Lower lobe of right lung (tissue), 2 donors: ENCODE results near the gene BTK. TPM values are rescaled to one million over a fixed set of nuclear protein-coding genes. Genes with fewer than 3 reads are reported as not detected.

Experiments
- ATAC-seq, 2 donors: fragments of 200-7000 bp; cut with Tn5 transposase; one replicate each; pipeline ENCODE4 v1.9.1; 2020 to 2022; ENCODE audit warnings: mild to moderate bottlenecking in 2 of 2, moderate library complexity in 2 of 2
- DNase-seq: peaks from one replicate; pipeline ENCODE4 v3.0.0-alpha.2; 2020
- H3K27ac ChIP-seq: fragments of 200-600 bp; one replicate; pipeline ENCODE4 v1.8.0; 2022
- H3K27me3 ChIP-seq: fragments of 200-600 bp; one replicate; pipeline ENCODE4 v1.8.0; 2022; ENCODE audit warnings: low read depth
- H3K36me3 ChIP-seq: fragments of 200-600 bp; one replicate; pipeline ENCODE4 v1.8.0; 2022; ENCODE audit warnings: mild to moderate bottlenecking
- H3K4me1 ChIP-seq: fragments of 200-600 bp; one replicate; pipeline ENCODE4 v1.8.0; 2022
- H3K4me3 ChIP-seq: fragments of 200-600 bp; one replicate; pipeline ENCODE4 v1.8.0; 2022; ENCODE audit warnings: mild to moderate bottlenecking
- H3K9me3 ChIP-seq: fragments of 200-600 bp; one replicate; pipeline ENCODE4 v1.8.0; 2022
- intact Hi-C: fragments of 100-400 bp; cut with DNase I; formaldehyde crosslinking; loops from one replicate; pipeline ENCODE4 v1.11.0; 2022
- total RNA-seq: library from RNA; stranded (reverse); fragmentation: NEBNext Ultra II Directional; extraction: Animal tissue kit (Norgen Biotek cat#: 25700); gene quantifications from one replicate; pipeline ENCODE4 v1.2.1, GENCODE V29; 2021
- TF ChIP-seq, protein P1 (sequence below): fragments of 200-600 bp; IDR thresholded peaks from one replicate; pipeline ENCODE4 v1.8.0; 2022; ENCODE audit warnings: antibody characterized with exemption, mild to moderate bottlenecking
- donor health status: DM: no; HTN: yes; CAD: no; lungs with severe emphysema.

Gene BTK
- total RNA-seq, 1 donor from 2014 or later = 62.8 TPM

DNA sequence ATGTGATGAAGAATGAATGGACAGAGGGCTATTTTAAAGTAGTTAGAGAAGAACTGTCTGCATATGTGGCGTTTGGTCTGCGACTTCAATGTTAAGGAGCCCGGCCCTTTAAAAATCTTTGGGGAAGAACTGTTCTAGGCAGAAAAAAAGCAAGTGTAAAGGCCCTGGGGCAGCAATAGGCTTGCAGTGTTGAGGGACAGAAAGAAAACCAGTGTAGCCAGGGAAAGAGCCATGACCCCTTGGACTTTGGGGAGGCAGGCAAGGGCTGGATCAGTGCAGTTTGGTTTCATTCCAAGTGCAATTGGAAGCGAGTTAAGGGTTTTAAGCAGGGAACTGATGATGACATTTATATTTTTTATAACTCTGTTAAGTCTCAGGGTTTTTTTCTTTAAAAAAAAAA lies 13.8 kb upstream of the BTK start:
- intact Hi-C loops = no loop called here

DNA sequence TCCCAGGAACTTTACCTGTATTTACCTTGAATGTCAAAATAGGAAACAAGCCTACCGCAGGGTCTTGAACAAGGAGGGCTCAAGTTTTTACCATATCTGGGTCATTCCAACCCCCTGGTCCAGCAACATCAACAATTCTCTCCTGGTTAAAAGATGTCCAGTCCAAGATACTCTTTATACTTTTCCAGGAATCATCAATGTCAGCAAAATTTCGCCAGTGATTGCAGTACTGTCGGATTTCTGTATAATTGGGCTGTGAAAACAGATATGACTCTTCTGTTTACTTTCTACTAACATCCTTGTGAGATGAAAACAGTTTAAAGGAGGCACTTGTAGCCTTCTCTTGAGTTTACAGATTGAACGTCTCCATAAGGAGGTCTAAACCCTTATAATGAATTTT lies 12.7 kb upstream of the BTK start:
- ATAC-seq = no peak
- Histone ChIP-seq H3K4me1 (no peaks in the 10 kb centered on the region), H3K27ac (no peak overlapping the region), H3K9me3 (no peaks in the 10 kb centered on the region), H3K27me3 (no peaks in the 10 kb centered on the region), H3K36me3 (peaks cover 31% of the 10 kb centered on the region), H3K4me3 (no peak overlapping the region)
- intact Hi-C loops = no loop called here
- TF ChIP-seq, protein P1, sequence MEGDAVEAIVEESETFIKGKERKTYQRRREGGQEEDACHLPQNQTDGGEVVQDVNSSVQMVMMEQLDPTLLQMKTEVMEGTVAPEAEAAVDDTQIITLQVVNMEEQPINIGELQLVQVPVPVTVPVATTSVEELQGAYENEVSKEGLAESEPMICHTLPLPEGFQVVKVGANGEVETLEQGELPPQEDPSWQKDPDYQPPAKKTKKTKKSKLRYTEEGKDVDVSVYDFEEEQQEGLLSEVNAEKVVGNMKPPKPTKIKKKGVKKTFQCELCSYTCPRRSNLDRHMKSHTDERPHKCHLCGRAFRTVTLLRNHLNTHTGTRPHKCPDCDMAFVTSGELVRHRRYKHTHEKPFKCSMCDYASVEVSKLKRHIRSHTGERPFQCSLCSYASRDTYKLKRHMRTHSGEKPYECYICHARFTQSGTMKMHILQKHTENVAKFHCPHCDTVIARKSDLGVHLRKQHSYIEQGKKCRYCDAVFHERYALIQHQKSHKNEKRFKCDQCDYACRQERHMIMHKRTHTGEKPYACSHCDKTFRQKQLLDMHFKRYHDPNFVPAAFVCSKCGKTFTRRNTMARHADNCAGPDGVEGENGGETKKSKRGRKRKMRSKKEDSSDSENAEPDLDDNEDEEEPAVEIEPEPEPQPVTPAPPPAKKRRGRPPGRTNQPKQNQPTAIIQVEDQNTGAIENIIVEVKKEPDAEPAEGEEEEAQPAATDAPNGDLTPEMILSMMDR = no peak
- DNase-seq = no peak

More for the DNA sequence above, 13.8 kb upstream of the BTK start:
- Histone ChIP-seq H3K36me3 (peaks cover 32% of the 10 kb centered on the region), H3K4me3 (no peak overlapping the region), H3K9me3 (no peaks in the 10 kb centered on the region), H3K27me3 (no peaks in the 10 kb centered on the region), H3K27ac (no peak overlapping the region), H3K4me1 (no peaks in the 10 kb centered on the region)
- ATAC-seq (no peak), DNase-seq (no peak)
- TF ChIP-seq, protein P1 = no peak

DNA sequence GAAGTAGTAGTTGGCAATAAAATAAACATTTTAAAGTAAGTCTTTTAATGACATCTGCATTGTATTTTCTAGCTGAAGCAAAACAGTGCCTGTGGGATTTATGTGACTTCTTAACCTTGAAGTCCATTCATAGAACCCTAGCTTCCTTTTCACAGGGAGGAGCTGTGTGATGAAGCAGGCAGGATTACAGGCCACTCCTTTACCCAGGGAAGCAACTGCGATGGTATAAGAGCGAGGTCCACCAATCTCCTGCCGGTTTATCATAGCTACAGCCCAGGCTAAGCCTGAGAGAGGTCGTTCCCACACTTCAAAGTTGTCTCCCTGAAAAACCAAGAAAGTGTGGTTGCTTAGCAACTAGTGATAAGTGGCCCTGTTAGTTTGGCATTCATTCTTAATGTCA lies 11.8 kb upstream of the BTK start:
- Histone ChIP-seq H3K27ac (no peak overlapping the region), H3K4me3 (no peak overlapping the region), H3K4me1 (no peaks in the 10 kb centered on the region), H3K36me3 (peaks cover 35% of the 10 kb centered on the region), H3K27me3 (no peaks in the 10 kb centered on the region), H3K9me3 (no peaks in the 10 kb centered on the region)
- DNase-seq = no peak
- TF ChIP-seq, protein P1 = no peak
- intact Hi-C loops = no loop called here
- no peak for ATAC-seq

DNA sequence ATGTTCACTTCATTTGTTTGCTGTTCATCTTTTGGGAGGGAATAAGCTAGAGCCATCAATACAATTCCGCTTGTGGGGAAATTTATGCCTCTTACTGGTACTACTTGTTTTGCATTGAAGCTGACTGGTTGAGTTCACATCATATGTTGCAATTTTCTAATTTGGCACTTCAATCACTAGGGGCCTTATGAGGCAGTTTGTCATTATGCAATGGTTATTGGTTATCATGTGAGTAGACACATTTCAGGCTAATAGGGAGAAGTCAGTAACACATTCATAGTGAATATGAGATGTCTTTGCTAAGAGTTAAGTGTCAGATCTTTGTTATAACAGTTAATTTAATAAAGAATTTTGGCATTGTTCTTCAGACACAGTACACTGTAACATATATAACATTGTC lies 9.8 kb upstream of the BTK start:
- ATAC-seq = no peak
- intact Hi-C loops = no loop called here
- no peak overlapping the region for H3K4me3 ChIP-seq

DNA sequence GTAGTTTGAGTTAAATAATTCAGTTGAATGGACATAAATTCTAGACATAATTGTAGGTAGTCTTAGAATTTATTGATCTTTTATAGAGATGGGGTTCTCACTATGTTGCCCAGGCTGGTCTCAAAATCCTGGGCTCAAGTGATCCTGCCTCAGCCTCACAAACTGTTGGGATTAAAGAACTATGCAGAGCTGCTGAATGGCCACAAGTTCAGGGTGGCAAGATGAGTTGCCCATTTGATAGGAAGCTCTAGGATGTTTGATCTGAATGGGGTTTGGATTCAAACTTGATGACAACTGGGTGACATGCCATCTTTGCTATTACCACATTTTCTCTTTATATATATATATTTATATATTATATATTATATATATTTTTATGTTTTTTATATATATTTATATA lies 8.4 kb upstream of the BTK start:
- intact Hi-C loops = no loop called here
- Histone ChIP-seq H3K4me3 (no peak overlapping the region), H3K27me3 (no peaks in the 10 kb centered on the region), H3K9me3 (no peaks in the 10 kb centered on the region), H3K36me3 (peaks cover 23% of the 10 kb centered on the region), H3K27ac (no peak overlapping the region), H3K4me1 (no peaks in the 10 kb centered on the region)
- TF ChIP-seq, protein P1 = no peak
- no peak for DNase-seq
- no peak for ATAC-seq

More for the DNA sequence above, 9.8 kb upstream of the BTK start:
- H3K9me3 ChIP-seq = no peaks in the 10 kb centered on the region
- no peak overlapping the region for H3K27ac ChIP-seq
- peaks cover 27% of the 10 kb centered on the region for H3K36me3 ChIP-seq
- H3K4me1 ChIP-seq = no peaks in the 10 kb centered on the region
- DNase-seq = no peak
- TF ChIP-seq, protein P1 = no peak
- H3K27me3 ChIP-seq = no peaks in the 10 kb centered on the region
